ENCODE results near the gene TBC1D9.

DNA sequence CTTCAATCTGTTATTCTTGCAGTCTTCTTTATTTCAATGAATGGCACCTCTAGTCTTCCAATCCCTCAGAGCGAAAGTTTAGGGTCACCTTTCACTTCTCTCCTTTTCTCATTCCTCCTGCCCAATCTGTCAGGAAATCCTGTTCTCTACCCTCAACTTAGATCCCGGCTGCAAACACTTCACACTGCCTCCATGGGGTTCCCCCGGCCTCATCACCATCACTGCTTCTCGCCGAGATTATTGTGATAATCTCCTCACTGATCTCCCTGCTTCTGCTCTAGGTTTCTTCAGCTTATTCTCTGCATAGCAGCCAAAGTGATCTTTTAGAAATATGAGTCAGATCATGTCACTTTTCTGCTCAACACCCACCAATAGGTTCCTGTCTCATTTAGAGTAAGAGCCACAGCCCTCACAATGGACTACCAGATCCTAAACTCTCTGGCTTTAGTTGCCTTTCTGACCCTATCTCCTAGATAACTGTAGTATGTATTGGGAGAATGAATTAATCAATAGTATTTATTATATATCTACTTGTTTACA, 43.6 kb upstream of the TBC1D9 start:
- TF ChIP-seq CTCF (IDR thresholded peaks at IDR 0.05), result no peak
- TF ChIP-seq POLR2A (IDR thresholded peaks at IDR 0.05), result no peak
